Measurements from ENCODE around the gene NAV3.

- TF ChIP-seq ZNF274 (IDR thresholded peaks at IDR 0.05; ENCODE audit: low read depth, low read length) (no peak), YY1 (IDR thresholded peaks at IDR 0.05; ENCODE audit: insufficient read depth, insufficient read length) (no peak), SUZ12 (IDR thresholded peaks at IDR 0.05; ENCODE audit: extremely low read depth, insufficient read depth, insufficient read length) (no peak)
Observed at GRCh38 chr12:77894556-77894955, 63.9 kb downstream of the NAV3 start.

Data from NT2/D1 (cell line).